Adipocyte (in vitro differentiated cells): ENCODE results near the gene AUTS2.
A peak's percentile ranks its signal among the peaks of the same experiment; 100 is the strongest.
"Not testable (repeated sequence)": the region's sequence is repeated elsewhere in the genome, so short reads cannot be mapped to it uniquely, and the experiment has no call there.

ENCODE experiments used
- DNase-seq: peaks from one replicate; pipeline ENCODE4 v3.0.0-alpha.2; 2015; ENCODE audit warnings: low read depth
- H3K27me3 ChIP-seq: replicated peaks from 2 replicates; pipeline ENCODE4 v1.7.0; 2013; ENCODE audit warnings: mild to moderate bottlenecking, low read length, moderate library complexity; ENCODE audit not compliant: control insufficient read depth, insufficient read depth
- H3K36me3 ChIP-seq: 2 replicates; pipeline ENCODE4 v1.7.0; 2013; ENCODE audit warnings: low read length, mild to moderate bottlenecking, moderate library complexity; ENCODE audit not compliant: control insufficient read depth, insufficient read depth, severe bottlenecking
- H3K4me1 ChIP-seq: 2 replicates; pipeline ENCODE4 v1.7.0; 2013; ENCODE audit warnings: mild to moderate bottlenecking, low read length, moderate library complexity; ENCODE audit not compliant: control insufficient read depth, insufficient read depth
- H3K4me3 ChIP-seq: 2 replicates; pipeline ENCODE4 v1.7.0; 2013; ENCODE audit warnings: mild to moderate bottlenecking, low read length, moderate library complexity
- H3K9ac ChIP-seq: 2 replicates; pipeline ENCODE4 v1.7.0; 2013; ENCODE audit warnings: mild to moderate bottlenecking, low read length, moderate library complexity
- H3K9me3 ChIP-seq: 2 replicates; pipeline ENCODE4 v1.7.0; 2013; ENCODE audit warnings: mild to moderate bottlenecking, low read length, moderate library complexity; ENCODE audit not compliant: control insufficient read depth

Gene AUTS2

GRCh38 chr7:69786130-69786529 is 187.9 kb downstream of the AUTS2 start:
- peaks cover 47% of the 10 kb centered on the region for H3K4me1 ChIP-seq
- not testable (repeated sequence) for H3K4me3 ChIP-seq, H3K9ac ChIP-seq, H3K36me3 ChIP-seq, H3K9me3 ChIP-seq, DNase-seq, H3K27me3 ChIP-seq

DNA sequence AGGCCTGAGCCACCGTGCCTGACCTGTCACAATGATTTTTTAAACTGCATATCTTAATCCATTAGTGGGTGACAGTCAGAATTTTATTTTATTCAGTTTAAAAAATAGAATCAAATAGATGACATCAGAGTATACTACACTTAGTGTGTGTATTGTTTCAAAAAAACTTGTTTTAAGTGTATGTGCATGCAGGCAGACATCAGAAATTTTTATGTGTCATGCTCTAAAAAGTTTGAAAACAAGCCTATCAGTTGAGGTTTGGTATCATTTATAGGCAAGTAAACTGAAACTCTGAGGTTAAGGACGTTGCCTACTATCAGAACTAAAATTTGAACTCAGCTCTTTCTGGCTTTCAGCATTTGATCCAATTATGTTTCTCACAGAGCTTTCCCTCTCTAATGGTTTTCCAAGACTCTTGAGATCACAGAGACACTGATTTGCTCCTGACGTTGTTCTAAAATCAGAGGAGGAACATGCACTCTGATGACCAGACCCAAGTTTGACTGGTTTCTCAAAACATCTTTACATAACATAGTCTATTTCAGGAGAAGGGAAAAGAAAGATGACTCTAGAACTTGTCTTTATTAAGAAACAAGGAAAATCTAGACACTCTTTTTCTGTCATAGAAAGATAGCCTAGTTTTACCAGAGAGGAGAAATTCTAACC is 188.6 kb downstream of the AUTS2 start:
- H3K9me3 ChIP-seq = no peaks in the 10 kb centered on the region
- no peak overlapping the region for H3K4me3 ChIP-seq
- no peak overlapping the region for H3K9ac ChIP-seq
- no peaks in the 10 kb centered on the region for H3K27me3 ChIP-seq
- H3K4me1 ChIP-seq = peaks cover 39% of the 10 kb centered on the region
- no peaks in the 10 kb centered on the region for H3K36me3 ChIP-seq
- DNase-seq = no peak

- H3K9ac ChIP-seq = no peak overlapping the region
- H3K9me3 ChIP-seq = no peaks in the 10 kb centered on the region
- H3K36me3 ChIP-seq = no peaks in the 10 kb centered on the region
- H3K4me1 ChIP-seq = peaks cover 29% of the 10 kb centered on the region
- H3K4me3 ChIP-seq = no peak overlapping the region
- H3K27me3 ChIP-seq = no peaks in the 10 kb centered on the region
- DNase-seq = peak; percentile 39
These were observed 189.6 kb downstream of the AUTS2 start for GRCh38 chr7:69787736-69788431.

DNA sequence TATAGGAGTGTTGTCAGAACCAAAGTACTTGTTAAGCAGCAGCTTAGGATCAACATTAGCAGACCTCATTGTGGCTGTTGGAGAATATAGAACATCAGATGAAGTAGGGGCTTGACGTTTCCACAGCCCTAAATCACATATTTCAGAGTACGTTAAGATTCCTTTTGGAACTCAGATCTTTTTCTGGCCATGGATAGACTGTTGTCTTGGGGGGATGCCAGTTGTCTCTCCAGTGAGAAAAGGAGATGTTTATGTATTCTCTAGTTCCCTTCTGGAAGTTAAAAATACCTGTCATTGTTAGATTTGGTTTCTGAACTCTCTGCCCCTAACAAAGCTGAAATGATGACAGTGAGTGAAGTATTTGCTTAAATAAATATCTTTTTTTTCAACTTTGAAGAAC is 191.3 kb downstream of the AUTS2 start:
- H3K4me3 ChIP-seq = no peak overlapping the region
- DNase-seq = no peak
- no peaks in the 10 kb centered on the region for H3K36me3 ChIP-seq
- H3K9ac ChIP-seq = no peak overlapping the region
- H3K4me1 ChIP-seq = peaks cover 12% of the 10 kb centered on the region
- no peaks in the 10 kb centered on the region for H3K27me3 ChIP-seq
- no peaks in the 10 kb centered on the region for H3K9me3 ChIP-seq

DNA sequence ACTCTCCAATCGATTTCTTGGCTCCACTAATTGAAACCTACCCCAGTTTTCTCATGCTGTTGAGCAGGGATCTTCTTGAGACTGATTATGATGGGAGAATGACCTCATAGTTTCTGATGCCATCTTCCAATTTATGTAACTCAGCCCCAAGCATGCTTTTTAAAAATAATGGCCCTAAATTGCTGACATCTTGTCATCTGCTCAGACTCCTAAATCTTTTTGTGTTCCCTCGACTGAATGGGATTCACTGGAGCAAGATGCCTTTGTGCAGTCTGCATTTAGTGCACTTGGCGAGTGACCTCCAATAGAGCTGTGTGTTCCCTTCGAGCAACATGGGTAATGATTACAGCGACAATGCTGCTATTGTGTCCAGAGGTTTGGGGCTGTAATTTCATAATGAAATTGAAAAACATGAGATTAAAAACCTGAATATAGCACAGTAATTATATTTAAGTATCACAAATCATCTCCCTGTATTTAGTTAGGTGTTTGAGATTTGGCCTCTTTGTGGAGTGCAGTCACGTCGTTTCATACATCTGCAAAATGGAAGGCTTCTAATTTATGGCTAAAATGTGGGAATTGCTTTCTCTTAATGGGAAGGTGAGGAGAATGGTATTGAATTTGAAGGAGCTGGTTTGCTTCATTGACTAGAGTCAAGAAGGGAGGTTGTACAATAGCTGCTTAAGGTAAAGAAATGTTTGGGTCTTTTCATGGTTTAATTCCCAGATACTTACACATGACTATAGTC is 192.9 kb downstream of the AUTS2 start:
- H3K36me3 ChIP-seq = no peaks in the 10 kb centered on the region
- no peaks in the 10 kb centered on the region for H3K9me3 ChIP-seq
- H3K9ac ChIP-seq = no peak overlapping the region
- no peaks in the 10 kb centered on the region for H3K27me3 ChIP-seq
- no peak for DNase-seq
- no peak overlapping the region for H3K4me3 ChIP-seq
- peaks cover 8% of the 10 kb centered on the region for H3K4me1 ChIP-seq

- no peak for DNase-seq
- Histone ChIP-seq H3K4me1 (peaks cover 8% of the 10 kb centered on the region), H3K4me3 (no peak overlapping the region), H3K9me3 (no peaks in the 10 kb centered on the region), H3K27me3 (no peaks in the 10 kb centered on the region), H3K9ac (no peak overlapping the region), H3K36me3 (no peaks in the 10 kb centered on the region)
These were observed 193.5 kb downstream of the AUTS2 start for GRCh38 chr7:69791739-69792138.

- H3K27me3 ChIP-seq = no peaks in the 10 kb centered on the region
- peaks cover 19% of the 10 kb centered on the region for H3K4me1 ChIP-seq
- no peak overlapping the region for H3K9ac ChIP-seq
- no peak overlapping the region for H3K4me3 ChIP-seq
- DNase-seq = no peak
- H3K36me3 ChIP-seq = no peaks in the 10 kb centered on the region
- no peaks in the 10 kb centered on the region for H3K9me3 ChIP-seq
These were observed 197.7 kb downstream of the AUTS2 start for GRCh38 chr7:69795932-69796331.

DNA sequence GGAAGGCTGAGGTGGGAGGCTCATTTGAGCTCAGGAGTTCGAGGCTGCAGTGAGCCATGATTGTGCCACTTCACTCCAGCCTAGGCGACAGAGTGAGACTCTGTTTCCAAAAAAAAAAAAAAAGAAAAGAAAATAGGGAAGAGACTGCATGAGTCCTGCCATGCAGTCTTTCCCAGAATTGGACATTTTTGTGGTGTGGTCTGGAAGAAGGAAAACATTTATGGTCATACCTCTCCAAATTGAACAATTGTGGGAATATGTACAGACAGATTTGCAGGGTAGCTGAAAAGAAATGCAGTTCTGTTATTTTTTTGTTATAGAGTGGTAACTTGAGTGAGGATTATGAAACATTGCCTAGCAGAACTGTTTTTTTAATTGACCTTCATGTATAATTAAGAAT is 198.1 kb downstream of the AUTS2 start:
- Histone ChIP-seq H3K4me3 (no peak overlapping the region), H3K36me3 (no peaks in the 10 kb centered on the region), H3K27me3 (no peaks in the 10 kb centered on the region), H3K4me1 (peaks cover 21% of the 10 kb centered on the region), H3K9ac (no peak overlapping the region), H3K9me3 (no peaks in the 10 kb centered on the region)
- DNase-seq = no peak

DNA sequence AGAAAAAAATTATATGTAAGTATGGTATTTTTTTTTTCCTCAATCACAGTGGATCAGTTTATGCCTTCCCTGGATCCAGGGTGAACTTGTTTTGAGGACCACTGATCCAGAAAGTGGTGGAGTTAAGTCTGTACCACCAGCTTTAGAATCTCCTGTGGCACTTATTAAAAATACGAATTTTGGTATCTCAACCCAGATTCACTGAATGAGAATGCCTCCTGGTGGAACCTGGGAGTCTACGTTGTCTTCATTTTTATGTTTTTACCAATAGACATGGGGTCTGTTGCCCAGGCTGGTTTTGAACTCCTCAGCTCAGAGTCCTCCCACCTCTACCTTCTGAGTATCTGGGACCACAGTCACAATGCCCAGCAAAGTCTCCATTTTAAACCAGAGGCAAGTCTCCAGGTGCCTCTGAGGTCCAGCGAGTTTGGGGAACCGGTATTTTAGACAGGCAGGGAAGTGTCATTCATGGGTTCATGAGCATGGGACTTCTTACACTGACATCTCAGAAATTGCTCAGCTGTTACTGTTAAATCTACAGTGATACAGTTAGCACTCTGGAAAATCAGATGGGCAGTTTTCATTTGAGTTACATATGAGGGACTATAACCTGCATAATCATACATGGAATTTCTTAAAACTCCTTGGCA is 200.9 kb downstream of the AUTS2 start:
- Histone ChIP-seq H3K27me3 (no peaks in the 10 kb centered on the region), H3K36me3 (no peaks in the 10 kb centered on the region), H3K4me1 (peaks cover 27% of the 10 kb centered on the region), H3K4me3 (no peak overlapping the region), H3K9me3 (no peaks in the 10 kb centered on the region), H3K9ac (no peak overlapping the region)
- DNase-seq = no peak

- H3K4me3 ChIP-seq = peak overlapping the region; percentile 35
- DNase-seq = no peak
- H3K4me1 ChIP-seq = peaks cover 27% of the 10 kb centered on the region
- H3K27me3 ChIP-seq = no peaks in the 10 kb centered on the region
- no peak overlapping the region for H3K9ac ChIP-seq
- no peaks in the 10 kb centered on the region for H3K36me3 ChIP-seq
- H3K9me3 ChIP-seq = no peaks in the 10 kb centered on the region
These were observed 201.7 kb downstream of the AUTS2 start for GRCh38 chr7:69799990-69800389.

DNA sequence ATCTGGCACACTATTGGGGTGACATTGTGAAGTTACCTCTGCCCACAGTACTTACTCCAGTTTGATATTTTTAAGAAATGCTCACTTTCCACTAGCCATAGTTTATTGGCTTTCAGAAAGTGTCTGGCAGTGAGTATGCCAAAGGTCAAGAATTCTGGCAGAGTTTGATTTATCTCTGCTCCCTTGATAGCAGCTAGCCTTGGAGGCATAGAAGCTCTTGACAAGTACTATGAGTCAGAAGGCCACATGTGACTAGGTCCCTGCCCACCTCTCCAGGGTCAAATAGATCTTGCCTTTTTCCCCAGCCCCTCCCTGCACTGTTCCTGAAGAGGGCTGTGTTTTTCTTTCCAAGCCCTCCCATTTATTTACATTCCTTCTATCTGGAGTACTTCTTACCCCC is 202.2 kb downstream of the AUTS2 start:
- Histone ChIP-seq H3K9me3 (no peaks in the 10 kb centered on the region), H3K27me3 (no peaks in the 10 kb centered on the region), H3K9ac (no peak overlapping the region), H3K36me3 (no peaks in the 10 kb centered on the region), H3K4me1 (peaks cover 27% of the 10 kb centered on the region), H3K4me3 (peak overlapping the region; percentile 35)
- DNase-seq = no peak
